Lower leg skin (tissue), 3 donors: ENCODE data around the gene SPIRE1.

Experiments used
- POLR2A ChIP-seq, 2 donors: fragments of 450-650 bp; IDR thresholded peaks; one replicate each; pipeline ENCODE4 v1.6.1; 2016 to 2017; ENCODE audit warnings: antibody characterized with exemption in 2 of 2, mild to moderate bottlenecking in 1 of 2, moderate library complexity in 1 of 2
- TF ChIP-seq, protein P1 (sequence below), 3 donors: fragments of 450-650 bp; IDR thresholded peaks; one replicate each; pipeline ENCODE4 v1.5.1; 2016; ENCODE audit warnings: antibody characterized with exemption in 3 of 3, mild to moderate bottlenecking in 3 of 3, moderate library complexity in 2 of 3

DNA sequence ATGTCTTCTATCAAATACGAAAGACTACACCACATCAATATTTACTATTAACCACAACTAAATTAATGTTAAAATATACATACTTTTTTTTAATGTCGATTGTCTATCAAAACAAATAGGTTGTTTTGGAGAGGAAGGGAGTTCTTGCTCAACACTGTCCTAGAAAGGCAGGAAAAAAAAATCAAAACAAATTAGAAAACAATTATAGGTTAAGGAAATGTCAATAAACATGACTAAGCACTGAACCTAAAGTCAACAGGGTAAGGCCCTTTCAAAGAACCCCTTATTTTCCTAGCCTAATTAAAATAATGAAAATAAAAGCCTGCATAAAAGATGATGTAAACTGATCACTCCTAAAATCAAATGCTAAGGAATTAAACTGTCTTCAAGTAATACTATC is 41.8 kb upstream of the SPIRE1 start:
- TF ChIP-seq, protein P1, sequence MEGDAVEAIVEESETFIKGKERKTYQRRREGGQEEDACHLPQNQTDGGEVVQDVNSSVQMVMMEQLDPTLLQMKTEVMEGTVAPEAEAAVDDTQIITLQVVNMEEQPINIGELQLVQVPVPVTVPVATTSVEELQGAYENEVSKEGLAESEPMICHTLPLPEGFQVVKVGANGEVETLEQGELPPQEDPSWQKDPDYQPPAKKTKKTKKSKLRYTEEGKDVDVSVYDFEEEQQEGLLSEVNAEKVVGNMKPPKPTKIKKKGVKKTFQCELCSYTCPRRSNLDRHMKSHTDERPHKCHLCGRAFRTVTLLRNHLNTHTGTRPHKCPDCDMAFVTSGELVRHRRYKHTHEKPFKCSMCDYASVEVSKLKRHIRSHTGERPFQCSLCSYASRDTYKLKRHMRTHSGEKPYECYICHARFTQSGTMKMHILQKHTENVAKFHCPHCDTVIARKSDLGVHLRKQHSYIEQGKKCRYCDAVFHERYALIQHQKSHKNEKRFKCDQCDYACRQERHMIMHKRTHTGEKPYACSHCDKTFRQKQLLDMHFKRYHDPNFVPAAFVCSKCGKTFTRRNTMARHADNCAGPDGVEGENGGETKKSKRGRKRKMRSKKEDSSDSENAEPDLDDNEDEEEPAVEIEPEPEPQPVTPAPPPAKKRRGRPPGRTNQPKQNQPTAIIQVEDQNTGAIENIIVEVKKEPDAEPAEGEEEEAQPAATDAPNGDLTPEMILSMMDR (IDR thresholded peaks at IDR 0.05) = no peak
- no peak for TF ChIP-seq POLR2A (IDR thresholded peaks at IDR 0.05)
